Measurements from ENCODE around the gene CDC20B. TPM values are rescaled to one million over a fixed set of nuclear protein-coding genes. Genes with fewer than 3 reads are reported as not detected.
"Not testable (repeated sequence)": the region's sequence is repeated elsewhere in the genome, so short reads cannot be mapped to it uniquely, and the experiment has no call there.

The CDC20B gene
- total RNA-seq, 4 donors from 2014 or later, result not detected

- no peaks in the 10 kb centered on the region for H3K4me1 ChIP-seq
- TF ChIP-seq, protein P1, sequence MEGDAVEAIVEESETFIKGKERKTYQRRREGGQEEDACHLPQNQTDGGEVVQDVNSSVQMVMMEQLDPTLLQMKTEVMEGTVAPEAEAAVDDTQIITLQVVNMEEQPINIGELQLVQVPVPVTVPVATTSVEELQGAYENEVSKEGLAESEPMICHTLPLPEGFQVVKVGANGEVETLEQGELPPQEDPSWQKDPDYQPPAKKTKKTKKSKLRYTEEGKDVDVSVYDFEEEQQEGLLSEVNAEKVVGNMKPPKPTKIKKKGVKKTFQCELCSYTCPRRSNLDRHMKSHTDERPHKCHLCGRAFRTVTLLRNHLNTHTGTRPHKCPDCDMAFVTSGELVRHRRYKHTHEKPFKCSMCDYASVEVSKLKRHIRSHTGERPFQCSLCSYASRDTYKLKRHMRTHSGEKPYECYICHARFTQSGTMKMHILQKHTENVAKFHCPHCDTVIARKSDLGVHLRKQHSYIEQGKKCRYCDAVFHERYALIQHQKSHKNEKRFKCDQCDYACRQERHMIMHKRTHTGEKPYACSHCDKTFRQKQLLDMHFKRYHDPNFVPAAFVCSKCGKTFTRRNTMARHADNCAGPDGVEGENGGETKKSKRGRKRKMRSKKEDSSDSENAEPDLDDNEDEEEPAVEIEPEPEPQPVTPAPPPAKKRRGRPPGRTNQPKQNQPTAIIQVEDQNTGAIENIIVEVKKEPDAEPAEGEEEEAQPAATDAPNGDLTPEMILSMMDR (IDR thresholded peaks at IDR 0.05), result no peak
- TF ChIP-seq POLR2A (IDR thresholded peaks at IDR 0.05), result no peak
- H3K4me3 ChIP-seq, result no peak overlapping the region
- no peaks in the 10 kb centered on the region for H3K36me3 ChIP-seq
- H3K27me3 ChIP-seq, result peaks cover 0 to 20% (median 0%) of the 10 kb centered on the region in 4 donors
- no peaks in the 10 kb centered on the region for H3K9me3 ChIP-seq
- WGBS, 2 donors, result 67 to 75% methylated on average over 3 of the region's 3 CpGs
- intact Hi-C loops (cut with DNase I), result no loop called here
- no peak for DNase-seq
- H3K27ac ChIP-seq, result no peak overlapping the region
Measured at GRCh38 chr5:55123365-55123764, 49.6 kb downstream of the CDC20B start.

DNA sequence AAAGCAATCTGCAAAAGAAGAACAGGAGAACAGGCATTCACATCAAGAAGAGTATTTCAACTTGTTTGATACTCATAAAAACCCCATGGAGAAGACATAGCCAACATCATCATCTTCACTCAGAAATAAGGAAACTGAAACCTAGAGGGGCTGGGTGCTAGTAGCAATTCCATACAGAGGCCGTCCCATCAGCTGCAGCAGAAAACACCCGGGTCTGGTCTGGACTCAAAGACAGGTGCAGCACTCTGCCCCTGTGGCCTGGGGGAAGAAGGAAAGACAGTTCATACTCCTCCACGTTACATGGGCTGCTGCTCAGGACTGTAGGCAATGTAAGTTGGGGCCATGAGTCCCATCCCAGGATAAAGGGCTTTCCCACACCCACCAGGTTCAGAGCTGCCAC, 58.9 kb downstream of the CDC20B start:
- H3K27me3 ChIP-seq, result peaks cover 0 to 11% (median 0%) of the 10 kb centered on the region in 4 donors
- no peaks in the 10 kb centered on the region for H3K36me3 ChIP-seq
- H3K4me1 ChIP-seq, result no peaks in the 10 kb centered on the region
- no peaks in the 10 kb centered on the region for H3K9me3 ChIP-seq
- H3K27ac ChIP-seq, result no peak overlapping the region
- H3K4me3 ChIP-seq, result no peak overlapping the region
- no peak for DNase-seq
- TF ChIP-seq, protein P1 (IDR thresholded peaks at IDR 0.05), result no peak
- no peak for TF ChIP-seq POLR2A (IDR thresholded peaks at IDR 0.05)
- WGBS, 2 donors, result no CpG with 5 or more reads among the region's 3 CpGs
- intact Hi-C loops (cut with DNase I), result no loop called here

DNA sequence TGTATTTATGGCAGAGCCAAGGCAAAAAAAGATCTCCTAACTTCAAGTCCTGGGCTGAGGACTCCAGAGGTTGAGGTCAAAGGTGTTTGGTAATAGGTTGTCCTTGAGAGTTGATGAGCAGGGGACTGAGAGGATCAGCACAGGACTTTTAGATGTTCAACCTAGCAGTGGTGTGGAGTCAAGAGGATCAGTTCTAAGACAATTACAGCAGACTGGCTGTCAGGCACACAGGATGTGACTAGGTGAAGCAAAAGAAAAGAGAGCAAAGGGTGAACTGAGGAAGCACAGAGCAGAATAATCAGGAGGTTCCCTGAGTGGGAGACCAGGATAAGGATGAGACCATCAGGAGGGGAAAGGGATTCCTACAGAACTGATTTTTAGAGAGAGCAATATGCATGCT, 59.6 kb downstream of the CDC20B start:
- no peak for TF ChIP-seq POLR2A (IDR thresholded peaks at IDR 0.05)
- TF ChIP-seq, protein P1 (IDR thresholded peaks at IDR 0.05), result no peak

DNA sequence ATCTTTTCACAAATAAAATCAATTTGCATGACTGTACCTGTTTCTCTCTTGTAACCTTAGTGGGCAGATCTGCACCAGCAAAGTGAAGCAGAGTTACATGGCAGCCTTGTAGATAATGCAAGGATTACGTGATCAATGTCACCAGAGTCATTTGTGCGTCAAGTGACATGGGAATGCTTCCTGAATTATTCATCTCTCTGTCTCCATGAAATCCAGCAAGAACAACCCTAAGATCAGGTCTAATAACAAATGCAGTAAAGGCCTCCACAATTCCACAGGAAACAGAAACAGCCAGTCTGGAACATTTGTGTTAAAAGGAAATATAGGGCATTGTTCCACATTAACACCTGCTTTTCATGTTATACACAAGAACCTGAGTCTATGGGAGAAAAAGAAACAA, 62.8 kb downstream of the CDC20B start:
- TF ChIP-seq, protein P1 (IDR thresholded peaks at IDR 0.05), result no peak
- TF ChIP-seq POLR2A (IDR thresholded peaks at IDR 0.05), result no peak
- H3K36me3 ChIP-seq, result no peaks in the 10 kb centered on the region
- intact Hi-C loops (cut with DNase I), result no loop called here
- H3K4me3 ChIP-seq, result no peak overlapping the region
- H3K4me1 ChIP-seq, result no peaks in the 10 kb centered on the region
- WGBS, 2 donors, result 51 to 54% methylated on average over 2 of the region's 2 CpGs
- no peak for DNase-seq
- H3K27me3 ChIP-seq, result peaks cover 0 to 6% (median 0%) of the 10 kb centered on the region in 4 donors
- no peaks in the 10 kb centered on the region for H3K9me3 ChIP-seq
- H3K27ac ChIP-seq, result no peak overlapping the region

More for the DNA sequence above, 59.6 kb downstream of the CDC20B start:
- Histone ChIP-seq H3K4me1 (no peaks in the 10 kb centered on the region), H3K27ac (no peak overlapping the region), H3K4me3 (no peak overlapping the region), H3K27me3 (peaks cover 0 to 6% (median 0%) of the 10 kb centered on the region in 4 donors), H3K9me3 (no peaks in the 10 kb centered on the region), H3K36me3 (no peaks in the 10 kb centered on the region)
- no peak for DNase-seq
- intact Hi-C loops (cut with DNase I), result no loop called here

DNA sequence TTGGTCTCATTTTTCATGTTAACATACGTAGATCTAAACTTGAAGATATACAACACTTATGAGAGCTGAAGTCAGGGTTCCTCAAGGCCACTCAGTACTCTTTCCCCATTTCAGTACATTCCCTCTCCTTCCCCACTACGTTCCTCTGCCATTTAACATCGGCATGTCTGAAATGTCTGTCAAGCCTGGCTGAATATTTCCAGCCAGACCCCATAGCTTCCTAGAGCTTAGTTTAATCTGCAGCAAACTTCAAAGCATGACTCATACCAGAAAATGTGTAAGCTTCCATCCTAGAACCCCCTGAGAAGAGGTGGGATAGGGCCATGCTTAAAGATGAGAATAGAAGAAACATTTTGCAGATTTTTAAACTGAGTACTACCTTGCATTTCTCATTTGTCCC, 64.3 kb downstream of the CDC20B start:
- Histone ChIP-seq H3K4me1 (no peaks in the 10 kb centered on the region), H3K36me3 (no peaks in the 10 kb centered on the region), H3K27me3 (no peaks in the 10 kb centered on the region), H3K4me3 (no peak overlapping the region), H3K9me3 (no peaks in the 10 kb centered on the region), H3K27ac (no peak overlapping the region)
- 64 to 69% methylated on average over 3 of the region's 3 CpGs for WGBS, 2 donors
- DNase-seq, result no peak
- no peak for TF ChIP-seq POLR2A (IDR thresholded peaks at IDR 0.05)
- TF ChIP-seq, protein P1 (IDR thresholded peaks at IDR 0.05), result no peak
- intact Hi-C loops (cut with DNase I), result no loop called here

DNA sequence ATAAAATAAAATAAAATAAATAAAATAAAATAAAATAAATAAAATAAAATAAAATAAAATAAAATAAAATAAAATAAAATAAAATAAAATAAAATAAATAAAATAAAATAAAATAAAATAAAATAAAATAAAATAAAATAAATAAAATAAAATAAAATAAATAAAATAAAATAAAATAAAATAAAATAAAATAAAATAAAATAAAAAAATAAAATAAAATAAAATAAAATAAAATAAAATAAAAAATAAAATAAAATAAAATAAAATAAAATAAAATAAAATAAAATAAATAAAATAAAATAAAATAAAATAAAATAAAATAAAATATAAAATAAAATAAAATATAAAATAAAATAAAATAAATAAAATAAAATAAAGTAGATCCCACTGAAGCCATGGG, 67.0 kb downstream of the CDC20B start:
- H3K27ac ChIP-seq; H3K4me3 ChIP-seq; H3K36me3 ChIP-seq; H3K9me3 ChIP-seq; H3K4me1 ChIP-seq; intact Hi-C loops (cut with DNase I); DNase-seq; H3K27me3 ChIP-seq: not testable (repeated sequence)
